CD4-positive, alpha-beta T cell treated with Interleukin-15 for 4 hours (primary cell): ENCODE data around the gene ATP1A3.
A peak's percentile ranks its signal among the peaks of the same experiment; 100 is the strongest.

Experiments used
- DNase-seq: peaks from one replicate; pipeline ENCODE4 v3.0.0-alpha.2; 2020; ENCODE audit warnings: low spot score

Gene ATP1A3

DNA sequence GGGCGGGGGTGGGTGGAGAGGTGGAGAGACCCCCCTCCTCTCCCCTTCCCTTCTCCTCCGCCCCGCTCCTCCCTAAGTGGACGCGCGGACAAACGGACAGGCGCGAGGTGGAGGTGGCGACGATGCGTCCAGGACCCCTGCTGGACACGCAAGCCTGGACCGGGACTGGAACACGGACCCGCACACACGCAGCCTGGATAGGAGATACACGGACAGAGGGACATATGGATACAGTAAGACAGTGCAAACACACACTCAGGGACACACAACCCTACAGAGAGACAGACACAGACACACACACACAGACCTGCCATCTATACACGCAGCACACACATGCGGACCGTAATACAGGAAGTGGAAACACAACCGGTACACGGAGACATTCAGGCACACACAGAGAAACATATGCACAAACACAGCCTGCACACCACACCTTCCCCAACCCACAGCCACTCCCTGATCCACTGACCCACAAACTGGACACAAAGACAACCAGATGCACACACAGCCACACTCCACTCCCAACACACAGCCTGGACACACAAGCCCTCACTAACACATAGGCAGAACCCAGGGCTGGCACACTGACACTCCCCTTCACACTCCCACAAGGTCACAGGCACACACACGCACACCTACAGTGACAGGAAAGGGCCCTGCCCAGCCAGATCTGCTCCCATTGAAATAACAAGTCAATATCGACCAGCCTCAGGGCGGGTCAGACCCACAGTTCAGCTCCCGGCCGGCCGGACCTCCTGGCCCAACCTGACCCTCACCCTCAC, 65.1 kb downstream of the ATP1A3 start:
- peak; percentile 39 for DNase-seq

DNA sequence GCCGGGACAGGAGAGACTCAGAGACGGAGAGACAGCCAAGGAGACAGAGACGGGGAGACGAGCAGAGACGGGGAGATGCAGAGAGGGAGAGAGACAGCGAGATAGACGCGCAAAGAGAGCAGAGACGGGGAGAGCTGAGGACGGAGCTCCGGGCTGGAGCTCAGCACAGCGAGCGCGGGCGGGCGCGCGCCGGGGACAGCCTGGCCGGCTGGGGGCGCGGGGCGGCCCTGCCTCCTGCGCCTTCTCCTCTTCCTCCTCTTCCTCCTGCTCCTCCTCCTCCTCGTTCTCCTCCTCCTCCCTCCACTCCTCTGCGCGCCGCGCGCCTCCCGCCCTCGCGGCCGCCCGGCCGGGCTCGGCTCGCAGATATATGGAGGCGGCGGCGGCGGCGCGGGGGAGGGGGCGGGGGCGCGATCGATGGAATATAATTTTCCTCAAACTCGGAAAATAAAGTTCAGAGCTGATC, 65.8 kb downstream of the ATP1A3 start, which contains the start of gene ERFL:
Gene ERFL, minus strand, starts transcription at position 229 of the 463 bp plus-strand sequence. CDS start 15,530 bp downstream, outside the sequence.
- no peak for DNase-seq

DNA sequence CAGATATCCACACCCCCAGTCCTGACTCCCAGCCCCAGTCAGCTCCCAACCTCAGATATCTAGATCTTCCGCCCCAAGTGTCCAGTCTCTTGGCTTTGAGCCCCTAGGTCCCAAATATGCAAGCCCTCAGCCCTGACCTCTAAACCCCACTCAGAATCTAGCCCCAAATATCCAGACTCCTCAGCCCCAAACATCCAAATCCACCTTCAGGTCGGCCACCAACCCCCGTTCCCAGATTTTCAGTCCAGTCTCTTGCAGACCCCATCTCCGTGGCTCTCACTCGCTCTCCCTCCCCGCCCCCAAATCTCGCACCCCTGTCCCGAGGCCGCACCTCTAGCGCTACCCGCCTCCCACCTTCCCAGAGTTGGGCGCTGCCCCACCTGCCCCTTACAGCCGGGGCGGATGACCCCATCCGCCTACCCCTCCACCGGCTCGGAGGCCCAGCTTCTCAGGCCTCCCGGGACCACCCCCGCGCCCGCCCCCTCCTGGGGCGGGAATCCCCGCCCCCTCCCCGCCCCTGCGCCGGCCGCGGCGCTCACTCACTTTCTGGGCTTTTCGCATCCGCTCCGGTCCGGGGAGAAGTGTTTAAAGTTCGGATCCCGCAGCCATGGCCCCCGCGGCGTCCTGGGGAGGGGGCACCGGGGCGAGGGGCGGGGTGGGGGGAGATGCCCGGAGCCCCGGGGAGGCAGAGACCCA, 66.4 kb downstream of the ATP1A3 start:
- peak; percentile 27 for DNase-seq

DNA sequence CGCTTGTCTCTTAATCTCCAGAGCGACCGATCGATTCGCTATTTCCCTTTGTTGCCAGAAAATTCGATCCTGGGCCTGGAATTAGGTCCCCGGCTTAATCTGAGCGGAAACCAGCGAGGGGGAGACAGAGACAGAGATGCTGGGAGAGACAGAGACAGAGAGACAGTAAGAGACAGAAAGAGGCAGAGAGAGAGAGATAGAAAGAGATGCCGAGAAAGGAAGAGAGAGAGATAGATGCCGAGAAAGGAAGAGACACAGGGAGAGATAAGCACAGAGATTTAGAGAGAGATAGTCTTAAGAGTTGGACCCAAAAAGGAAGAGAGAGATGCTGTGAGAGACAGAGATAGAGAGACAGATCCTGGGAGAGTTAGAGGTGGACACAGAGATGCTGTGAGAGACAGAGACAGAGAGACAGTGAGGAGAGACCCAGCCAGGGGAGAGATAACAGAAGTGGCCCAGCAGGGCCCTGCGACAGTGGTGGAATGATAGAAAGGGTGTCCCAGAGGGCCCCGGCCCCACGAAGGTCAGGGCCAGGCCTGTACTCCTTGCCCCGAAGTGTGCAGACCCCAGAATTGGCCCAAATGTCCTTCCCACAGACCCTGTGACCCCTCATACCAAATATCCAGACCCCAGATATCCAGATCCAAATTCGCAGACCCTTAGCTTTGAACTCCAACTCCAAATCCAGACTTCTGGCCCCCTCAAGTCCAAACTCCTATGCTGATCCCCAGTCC, 67.1 kb downstream of the ATP1A3 start:
- no peak for DNase-seq

DNA sequence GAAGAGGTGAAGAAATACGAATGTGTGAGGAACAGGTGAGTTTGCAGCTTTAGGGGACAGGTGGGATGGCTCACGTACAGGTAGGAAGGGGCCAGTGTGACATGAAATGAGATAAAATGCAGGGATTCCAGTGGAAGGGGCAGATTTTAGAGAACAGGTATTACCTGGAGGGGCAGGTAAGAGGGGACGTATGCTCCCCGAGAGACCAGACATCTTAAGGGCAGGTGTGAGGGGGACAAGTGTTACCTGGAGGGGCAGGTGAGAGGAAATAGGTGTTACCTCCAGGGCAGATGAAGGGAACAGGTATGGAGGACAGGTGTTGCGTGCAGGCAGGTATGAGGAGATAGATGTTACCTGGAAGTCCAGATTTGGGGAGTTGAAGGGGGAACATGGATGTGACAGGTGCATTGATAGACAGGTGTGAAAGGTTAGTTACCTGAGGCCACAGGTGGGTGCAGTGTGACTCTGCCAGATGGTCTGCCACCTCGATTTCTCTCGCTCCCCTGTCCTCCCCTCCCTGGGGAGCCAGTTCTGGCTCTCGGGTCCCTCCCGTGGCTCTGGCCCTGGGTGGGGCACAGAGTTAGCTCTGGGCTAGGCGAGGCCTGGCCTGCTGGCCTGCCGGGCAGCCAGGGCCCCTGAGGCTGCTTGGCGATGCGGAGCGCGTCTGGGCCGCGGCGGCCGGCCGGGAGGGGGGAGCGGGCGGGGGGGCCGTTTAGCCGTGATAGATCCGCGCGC, 67.8 kb downstream of the ATP1A3 start:
- DNase-seq, result no peak

DNA sequence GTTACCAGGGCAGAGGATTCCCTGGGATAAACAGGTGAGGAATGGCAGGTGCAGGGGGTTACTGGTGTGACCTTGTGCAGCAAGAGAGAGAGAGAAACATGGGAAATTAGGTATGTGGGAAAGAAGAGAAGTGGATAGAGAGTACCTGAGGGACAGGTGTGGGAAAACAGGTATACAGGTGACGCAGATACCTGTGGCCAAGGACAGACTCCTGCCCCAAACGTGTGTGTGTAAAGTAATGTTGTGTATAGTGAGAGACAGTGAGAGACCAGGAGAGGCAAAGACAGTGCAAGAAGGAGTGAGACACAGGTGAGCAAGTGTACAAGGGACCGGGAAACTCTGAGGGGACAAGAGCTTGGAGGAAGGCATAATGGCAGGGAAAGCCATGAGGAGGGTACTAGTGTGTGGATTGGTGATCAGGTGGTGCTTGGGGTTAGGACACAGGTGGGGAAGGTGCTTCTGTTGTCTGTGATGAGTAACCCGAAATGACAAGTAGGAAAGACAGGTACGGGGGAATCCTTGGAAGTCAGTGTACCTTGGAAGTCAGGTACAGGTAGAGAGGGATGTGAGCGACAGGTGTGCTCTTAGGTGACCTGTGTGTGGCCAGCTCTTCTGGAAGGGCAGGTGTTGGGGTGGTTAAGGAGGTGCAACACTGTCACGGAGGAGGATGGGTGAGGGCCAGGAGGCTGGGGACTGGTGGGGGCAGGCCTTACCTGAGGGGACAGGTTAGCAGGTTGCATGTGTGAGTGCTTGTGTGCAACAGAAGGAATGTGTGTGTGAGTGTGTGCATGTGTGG, 68.6 kb downstream of the ATP1A3 start:
- DNase-seq, result no peak

DNA sequence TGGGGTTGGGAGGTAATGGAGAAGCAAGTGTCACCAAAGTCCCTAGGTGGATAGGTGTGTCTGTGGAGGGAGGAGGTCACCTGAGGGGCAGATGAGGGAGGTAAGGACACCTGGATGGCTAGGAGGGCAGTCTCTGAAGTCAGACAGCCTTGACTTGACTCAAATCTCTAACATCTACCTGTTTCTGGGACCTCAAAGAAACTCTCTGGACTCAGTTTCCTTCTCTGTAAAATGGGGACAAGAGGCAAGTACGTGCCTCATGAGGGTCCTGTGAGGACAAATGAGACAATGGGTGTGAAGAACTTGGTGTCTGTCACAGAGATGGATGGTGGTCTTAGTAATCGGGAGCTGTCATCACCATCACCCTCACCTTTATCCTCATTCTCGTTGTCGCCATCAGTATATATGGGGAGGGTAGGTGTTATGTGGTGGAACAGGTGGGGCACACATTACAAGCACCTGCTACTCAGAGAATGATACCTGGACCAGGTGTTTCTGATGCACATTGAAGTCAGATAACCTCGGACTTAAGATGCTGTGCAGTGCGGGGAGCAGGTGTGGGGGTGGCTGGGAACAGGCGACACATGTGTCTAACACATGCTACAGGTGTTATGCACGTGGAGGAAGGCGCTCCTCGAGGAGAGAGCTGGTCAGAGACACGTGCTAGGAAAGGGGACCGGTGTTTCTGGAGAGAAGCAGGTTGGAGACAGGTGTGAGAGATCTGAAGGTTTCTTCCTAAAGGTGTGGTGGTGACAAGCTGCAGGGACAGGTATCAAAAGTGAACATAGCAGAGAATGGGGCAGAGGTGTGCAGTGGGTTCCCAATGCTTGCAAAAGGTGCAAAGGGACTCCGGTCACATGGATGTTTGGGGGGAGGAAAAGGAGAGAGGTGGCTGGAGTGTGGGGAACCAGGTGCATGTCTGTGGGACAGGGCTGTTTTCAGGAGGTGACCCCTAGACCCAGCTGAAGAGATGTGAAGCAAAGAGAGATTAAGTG, 69.6 kb downstream of the ATP1A3 start:
- DNase-seq, result no peak

DNA sequence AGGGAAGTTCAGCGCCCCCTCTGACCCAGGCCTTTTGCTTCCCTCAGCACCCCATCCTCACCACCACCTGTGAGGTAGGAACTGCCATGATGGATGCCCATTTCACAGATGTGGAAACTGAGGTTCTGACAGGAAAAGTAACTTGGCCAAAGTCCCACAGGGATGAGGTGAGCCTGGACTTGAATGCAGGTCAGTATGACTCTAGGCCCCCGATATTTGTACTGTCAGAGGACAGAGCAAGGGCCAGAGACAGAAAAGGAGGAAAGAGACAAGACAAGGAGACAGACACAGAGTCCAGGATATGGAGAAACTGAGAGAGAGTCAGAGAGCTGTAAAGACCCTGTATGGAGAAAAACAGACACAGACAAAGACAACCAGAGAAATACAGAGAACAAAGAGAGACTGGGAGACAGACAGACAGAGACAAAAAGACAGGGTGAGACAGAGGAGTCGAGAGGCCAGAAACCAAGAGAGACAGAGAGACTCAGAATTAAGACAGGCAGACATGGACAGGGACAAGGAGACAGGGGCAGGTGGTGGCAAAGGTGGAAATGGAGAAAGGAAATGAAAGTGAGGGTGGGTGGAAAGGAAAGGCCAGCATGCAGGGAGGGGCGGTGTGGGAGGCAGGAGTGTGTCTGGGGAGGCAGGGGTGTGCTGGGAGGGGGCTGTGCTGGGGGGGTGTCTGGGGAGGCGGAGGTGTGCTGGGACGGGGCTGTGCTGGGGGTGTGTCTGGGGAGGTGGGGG, 70.8 kb downstream of the ATP1A3 start:
- DNase-seq, result no peak

DNA sequence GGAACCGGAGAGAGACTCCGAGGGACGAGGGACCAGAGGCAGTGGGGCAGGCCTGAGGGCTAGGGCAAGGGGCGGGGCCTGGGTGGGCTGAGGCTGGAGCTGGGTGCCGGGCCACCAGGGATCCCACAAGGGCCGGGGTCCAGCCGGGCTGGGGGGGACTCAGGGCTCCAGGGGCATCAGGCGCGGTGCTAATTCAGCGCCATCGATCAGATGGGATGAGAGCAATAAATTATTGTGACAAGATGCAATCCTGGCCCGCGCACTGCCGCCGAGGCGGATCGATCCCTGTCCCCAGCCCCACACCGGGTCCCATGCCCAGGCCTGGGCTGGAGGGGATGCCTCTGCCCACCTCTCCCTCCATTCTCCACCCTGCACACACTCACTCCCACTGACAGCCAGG, 71.4 kb downstream of the ATP1A3 start:
- DNase-seq, result no peak

DNA sequence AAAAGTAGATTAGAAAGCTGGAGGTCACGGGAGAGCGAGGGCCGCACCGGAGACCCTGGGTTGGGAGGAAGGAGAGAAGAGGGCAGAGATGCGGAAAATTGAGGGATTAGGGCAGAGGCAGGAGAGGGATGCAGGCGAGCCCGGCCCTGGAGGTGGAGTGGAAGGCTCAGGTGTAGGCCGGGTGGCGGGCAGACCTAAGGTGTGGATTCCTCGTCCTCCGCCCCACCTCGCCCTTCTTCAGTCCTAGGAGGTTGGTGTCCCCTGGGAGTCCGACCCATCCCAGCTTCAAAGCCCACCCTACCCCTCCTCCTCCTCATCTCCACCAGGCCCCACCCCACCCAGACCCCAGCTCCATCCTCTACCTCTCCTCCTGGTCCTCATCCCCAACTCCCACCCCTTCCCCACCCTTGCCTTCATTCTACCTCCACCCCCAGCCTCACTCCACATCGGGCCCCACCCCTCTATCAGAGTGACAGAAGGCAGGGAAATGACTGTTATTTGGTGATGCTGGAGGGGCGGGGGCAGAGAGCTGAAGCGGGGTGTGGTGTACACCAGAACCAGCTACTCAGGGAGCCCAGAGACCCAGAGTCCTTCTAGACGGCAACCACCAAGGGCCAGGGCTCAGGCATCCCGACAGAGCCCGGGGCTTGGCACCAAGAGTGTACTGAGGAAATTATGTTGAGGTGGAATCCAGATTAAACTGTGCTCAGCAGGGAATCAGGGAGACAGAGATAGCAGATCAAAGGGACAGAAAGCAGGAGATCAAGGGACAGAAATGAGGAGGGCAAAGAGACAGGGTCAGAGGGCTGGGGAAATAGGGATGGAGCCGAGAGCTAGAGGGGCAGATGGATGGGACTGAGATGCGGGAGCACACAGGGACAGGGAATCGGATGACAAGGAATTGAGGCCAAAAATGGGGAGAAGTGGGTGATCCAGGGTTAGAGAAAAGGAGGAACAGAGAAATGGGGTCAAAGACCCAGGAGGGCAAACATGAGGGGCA, 72.2 kb downstream of the ATP1A3 start:
- DNase-seq, result no peak

DNA sequence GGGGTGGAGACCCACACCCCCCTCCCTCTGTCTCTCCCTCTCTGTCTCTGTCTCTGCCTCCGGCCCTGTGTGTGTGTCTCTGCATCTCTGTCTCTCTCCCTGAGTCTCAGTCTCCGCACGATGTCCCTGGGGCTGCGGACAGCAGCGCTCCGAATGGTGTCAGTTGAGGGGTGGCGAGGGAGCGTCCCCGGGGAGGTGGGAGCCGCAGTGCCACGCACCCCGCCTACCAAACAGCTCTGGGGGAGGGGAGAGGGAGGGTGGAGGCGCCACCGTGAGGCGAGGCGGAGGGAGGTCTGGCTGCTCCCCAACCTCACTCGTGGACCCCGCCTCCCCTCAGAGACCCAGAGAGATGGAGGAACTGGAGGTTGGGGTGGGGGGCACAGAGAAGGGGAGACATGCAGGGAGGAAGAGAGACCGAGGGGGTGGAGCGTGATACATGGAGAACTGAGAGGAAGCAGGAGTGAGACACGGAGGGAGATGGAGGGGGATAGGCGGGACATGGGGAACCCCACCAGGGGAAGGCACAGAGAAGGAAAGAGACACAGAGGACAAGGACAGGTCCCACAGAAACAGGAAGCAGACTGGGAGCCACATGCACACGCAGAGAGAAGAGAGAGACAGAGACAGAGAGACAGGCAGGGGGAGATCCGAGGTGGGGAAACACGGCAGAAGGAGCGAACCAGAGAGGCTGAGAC, 73.0 kb downstream of the ATP1A3 start:
- DNase-seq, result no peak

DNA sequence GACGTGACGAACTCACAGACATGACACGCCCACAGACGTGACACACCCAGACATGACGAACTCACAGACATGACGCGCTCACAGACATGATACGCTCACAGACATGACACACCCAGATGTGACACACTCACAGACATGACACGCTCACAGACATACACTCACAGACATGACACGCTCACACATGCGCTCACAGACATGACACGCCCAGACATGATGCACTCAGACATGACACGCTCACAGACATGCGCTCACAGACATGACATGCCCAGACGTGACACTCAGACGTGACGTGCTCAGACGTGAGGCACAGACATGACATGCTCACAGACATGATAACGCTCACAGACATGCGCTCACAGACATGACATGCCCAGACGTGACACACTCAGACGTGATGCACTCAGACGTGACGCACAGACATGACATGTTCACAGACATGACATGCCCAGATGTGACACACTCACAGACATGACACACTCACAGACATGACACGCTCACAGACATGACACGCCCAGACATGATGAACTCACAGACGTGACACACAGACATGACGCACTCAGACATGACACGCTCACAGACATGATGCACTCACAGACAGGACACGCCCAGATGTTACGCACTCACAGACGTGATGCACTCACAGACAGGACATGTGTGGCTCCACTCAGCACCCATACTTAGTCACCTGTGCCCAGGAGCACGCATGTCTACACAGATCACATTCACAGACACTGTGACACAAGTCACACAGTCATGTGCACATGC, 73.9 kb downstream of the ATP1A3 start:
- no peak for DNase-seq

DNA sequence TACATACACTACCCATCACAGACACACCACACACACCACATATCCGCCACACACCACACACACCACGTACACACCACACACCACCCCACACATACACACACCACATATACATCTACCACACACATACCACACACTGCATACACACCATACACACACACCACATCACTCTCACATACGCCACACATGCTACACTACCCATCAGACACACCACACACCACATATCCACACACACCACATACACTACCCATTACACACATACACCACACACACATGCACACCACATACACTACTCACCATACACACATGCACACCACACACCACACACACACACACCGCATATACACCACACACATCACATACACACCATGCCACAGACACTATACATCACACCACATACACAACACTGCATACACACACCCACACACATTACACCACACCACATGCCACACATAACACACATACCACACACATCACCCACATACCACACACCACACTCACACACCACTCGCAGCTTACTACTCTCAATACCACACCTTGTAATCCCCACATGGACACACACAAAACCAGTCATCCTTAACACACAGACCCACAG, 75.3 kb downstream of the ATP1A3 start:
- no peak for DNase-seq

DNA sequence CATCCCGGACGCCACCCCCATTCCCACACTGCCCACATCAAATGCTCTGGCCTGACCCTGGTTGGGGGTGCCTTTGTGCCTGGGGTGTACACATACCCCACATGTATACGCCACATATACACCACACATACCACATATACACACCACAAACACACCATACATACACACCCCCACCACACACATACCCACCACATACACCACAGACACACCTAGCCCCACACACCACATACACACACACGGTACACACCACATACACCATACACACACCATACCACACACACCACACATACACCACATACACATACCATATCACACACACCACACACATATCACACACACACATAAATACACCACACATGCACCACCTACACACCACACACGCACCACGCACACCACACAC, 75.9 kb downstream of the ATP1A3 start:
- DNase-seq, result no peak

DNA sequence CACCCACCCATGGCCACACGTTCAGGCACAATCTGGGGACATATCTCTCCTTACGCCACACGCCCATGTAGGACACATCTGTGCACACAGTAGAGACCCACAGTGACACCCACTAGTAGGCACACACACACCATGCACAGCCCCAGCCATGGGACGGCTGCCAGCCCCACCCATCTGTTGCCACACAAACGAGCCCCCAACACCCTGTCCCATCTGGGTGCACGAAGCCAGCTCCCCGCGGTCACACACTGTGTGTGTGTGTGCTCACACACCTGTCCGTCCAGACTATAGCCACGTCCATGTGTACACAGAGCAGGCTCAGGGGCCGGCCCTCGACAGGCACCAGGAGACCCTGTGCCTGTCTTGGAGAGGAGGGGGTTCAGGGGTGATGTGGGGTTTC, 76.4 kb downstream of the ATP1A3 start:
- DNase-seq, result no peak
